ENCODE data around the gene GLI1. TPM values are rescaled to one million over a fixed set of nuclear protein-coding genes. Genes with fewer than 3 reads are reported as not detected.

The GLI1 gene
- polyA plus RNA-seq, 1 donor from 2014 or later, result 4.2 TPM

GRCh38 chr12:57456145-57456700, 3.4 kb upstream of the GLI1 start:
- Histone ChIP-seq H3K4me3 (ENCODE audit: low read length) (no peak overlapping the region), H3K36me3 (ENCODE audit: insufficient read depth, low read length) (no peaks in the 10 kb centered on the region), H3K9me2 (ENCODE audit: insufficient read depth, low read length) (no peaks in the 10 kb centered on the region), H3K9me3 (ENCODE audit: low read length) (no peaks in the 10 kb centered on the region), H4K20me1 (ENCODE audit: insufficient read depth) (no peaks in the 10 kb centered on the region), H3K27ac (ENCODE audit: low read length) (no peak overlapping the region), H3K4me2 (ENCODE audit: low read length) (no peak overlapping the region), H2AFZ (ENCODE audit: low read depth, low read length) (no peak overlapping the region), H3K27me3 (ENCODE audit: insufficient read depth, low read depth, low read length) (peaks cover 21% of the 10 kb centered on the region), H3F3A (ENCODE audit: insufficient read depth, low read length, poor library complexity, severe bottlenecking) (no peaks in the 10 kb centered on the region), H3K9ac (ENCODE audit: low read length) (no peak overlapping the region), H3K79me2 (replicated peaks; ENCODE audit: insufficient read depth, low read length) (no peaks in the 10 kb centered on the region)
- TF ChIP-seq CTCF (IDR thresholded peaks at IDR 0.05; ENCODE audit: poor library complexity, severe bottlenecking), result peak; percentile 58
- peak; percentile 19 for TF ChIP-seq SMC3 (conservative IDR thresholded peaks at IDR 0.05; ENCODE audit: poor library complexity)
- no peak for TF ChIP-seq MXI1 (conservative IDR thresholded peaks at IDR 0.05; ENCODE audit: poor library complexity, severe bottlenecking)

GRCh38 chr12:57456737-57457490, 2.7 kb upstream of the GLI1 start:
- Histone ChIP-seq H3K4me2 (ENCODE audit: low read length) (no peak overlapping the region), H4K20me1 (ENCODE audit: insufficient read depth) (no peaks in the 10 kb centered on the region), H3F3A (ENCODE audit: insufficient read depth, low read length, poor library complexity, severe bottlenecking) (no peaks in the 10 kb centered on the region), H3K9ac (ENCODE audit: low read length) (no peak overlapping the region), H3K27me3 (ENCODE audit: insufficient read depth, low read depth, low read length) (peaks cover 28% of the 10 kb centered on the region), H3K36me3 (ENCODE audit: insufficient read depth, low read length) (no peaks in the 10 kb centered on the region), H3K79me2 (replicated peaks; ENCODE audit: insufficient read depth, low read length) (no peaks in the 10 kb centered on the region), H3K27ac (ENCODE audit: low read length) (no peak overlapping the region), H2AFZ (ENCODE audit: low read depth, low read length) (no peak overlapping the region), H3K4me3 (ENCODE audit: low read length) (no peak overlapping the region), H3K9me3 (ENCODE audit: low read length) (no peaks in the 10 kb centered on the region), H3K9me2 (ENCODE audit: insufficient read depth, low read length) (no peaks in the 10 kb centered on the region)
- TF ChIP-seq TAF1 (IDR thresholded peaks at IDR 0.05; ENCODE audit: low read depth), result no peak
- TF ChIP-seq REST (IDR thresholded peaks at IDR 0.05; ENCODE audit: borderline replicate concordance), result no peak
- no peak for TF ChIP-seq SMC3 (conservative IDR thresholded peaks at IDR 0.05; ENCODE audit: poor library complexity)
- TF ChIP-seq MXI1 (conservative IDR thresholded peaks at IDR 0.05; ENCODE audit: poor library complexity, severe bottlenecking), result no peak

GRCh38 chr12:57458665-57459054, 925 bp upstream of the GLI1 start:
- Histone ChIP-seq H3K9me3 (ENCODE audit: low read length) (no peaks in the 10 kb centered on the region), H3K27me3 (ENCODE audit: insufficient read depth, low read depth, low read length) (peaks cover 39% of the 10 kb centered on the region), H4K20me1 (ENCODE audit: insufficient read depth) (no peaks in the 10 kb centered on the region), H3K9me2 (ENCODE audit: insufficient read depth, low read length) (no peaks in the 10 kb centered on the region), H3K4me2 (ENCODE audit: low read length) (no peak overlapping the region), H3K27ac (ENCODE audit: low read length) (no peak overlapping the region), H3K9ac (ENCODE audit: low read length) (peak overlapping the region; percentile 25), H3K4me3 (ENCODE audit: low read length) (peak overlapping the region; percentile 67), H2AFZ (ENCODE audit: low read depth, low read length) (no peak overlapping the region), H3F3A (ENCODE audit: insufficient read depth, low read length, poor library complexity, severe bottlenecking) (no peaks in the 10 kb centered on the region), H3K36me3 (ENCODE audit: insufficient read depth, low read length) (no peaks in the 10 kb centered on the region), H3K79me2 (replicated peaks; ENCODE audit: insufficient read depth, low read length) (no peaks in the 10 kb centered on the region)
- no peak for TF ChIP-seq EP300 (conservative IDR thresholded peaks at IDR 0.05; ENCODE audit: poor library complexity, severe bottlenecking)
- no peak for TF ChIP-seq EZH2 (IDR thresholded peaks at IDR 0.05; ENCODE audit: borderline replicate concordance, insufficient read depth, low read length, poor library complexity, severe bottlenecking)
- no peak for TF ChIP-seq SMC3 (conservative IDR thresholded peaks at IDR 0.05; ENCODE audit: poor library complexity)
- TF ChIP-seq CTCF (IDR thresholded peaks at IDR 0.05; ENCODE audit: poor library complexity, severe bottlenecking), result no peak
- no peak for TF ChIP-seq RAD21 (conservative IDR thresholded peaks at IDR 0.05)
- TF ChIP-seq POLR2AphosphoS5 (IDR thresholded peaks at IDR 0.05), result no peak
- TF ChIP-seq TAF1 (IDR thresholded peaks at IDR 0.05; ENCODE audit: low read depth), result no peak

Measured in neural cell (in vitro differentiated cells).